ENCODE measurements around the gene CFAP91. TPM values are rescaled to one million over a fixed set of nuclear protein-coding genes. Genes with fewer than 3 reads are reported as not detected.

The CFAP91 gene
- total RNA-seq, 2 donors from 2014 or later, result 5.1 to 9.8 TPM

DNA sequence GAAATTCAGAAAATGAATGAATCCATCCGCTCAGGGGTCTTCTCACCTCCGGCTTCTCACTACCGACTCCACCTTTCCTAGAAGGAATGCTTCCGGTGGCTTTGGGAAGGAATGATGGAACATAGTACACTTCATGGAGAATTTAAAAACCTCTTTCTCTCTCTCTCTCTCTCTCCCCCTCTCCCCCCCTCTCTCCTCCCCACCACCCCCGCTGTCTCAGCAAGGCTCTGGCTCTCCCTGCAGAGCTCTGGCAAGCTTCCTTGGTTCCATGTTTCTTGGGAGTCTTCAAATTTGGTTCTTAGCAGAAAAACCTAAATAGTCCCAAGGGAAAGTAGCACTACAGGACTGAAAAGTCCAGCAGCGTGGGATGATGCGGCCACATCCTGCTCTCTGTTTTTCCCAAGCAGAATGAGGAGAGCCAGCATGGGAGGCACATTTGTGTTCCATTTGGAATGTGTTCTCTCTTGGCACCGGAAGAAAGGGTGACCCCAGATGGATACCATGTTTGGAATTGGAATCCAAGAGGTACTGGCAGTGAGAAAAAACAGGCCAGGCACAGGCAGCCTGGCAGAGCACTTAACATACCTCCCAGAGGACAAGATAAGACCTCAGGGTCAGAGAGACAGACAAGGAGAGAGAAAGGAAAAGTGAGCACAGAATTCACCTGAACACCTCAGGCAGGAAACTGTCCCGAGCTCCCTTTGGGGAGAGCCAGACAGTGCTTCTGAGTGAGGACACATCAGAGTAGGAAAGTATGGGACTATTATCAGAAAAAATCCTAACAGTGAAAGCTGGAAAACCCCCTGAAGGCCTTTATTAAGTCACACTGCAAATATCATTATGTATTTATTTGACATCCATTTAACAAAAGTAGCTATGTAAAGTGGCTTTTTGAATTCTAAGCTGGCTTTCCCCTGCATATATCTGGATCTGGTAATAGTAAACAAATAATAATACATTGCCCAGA lies 42.1 kb upstream of the CFAP91 start, which contains the start of gene POPDC2:
Gene POPDC2 (minus strand): TSS at position 116 of the 967 bp plus-strand sequence. CDS start 166 bp downstream, outside the sequence.
- Mint-ChIP-seq H3K9me3 (no peaks in the 10 kb centered on the region), H3K4me3 (no peak within 1 kb of the TSS), H3K27me3 (ENCODE audit: insufficient read depth) (no peaks in the 10 kb centered on the region), H3K27ac (no peak within 1 kb of the TSS), H3K4me1 (peaks cover 5% of the 10 kb centered on the region), H3K36me3 (ENCODE audit: low read depth) (no peaks in the 10 kb centered on the region)
- Histone ChIP-seq H3K9ac (ENCODE audit: extremely low read depth, low read length, poor library complexity, severe bottlenecking) (no peak within 1 kb of the TSS), H3K9me3 (ENCODE audit: control insufficient read depth, low read length) (no peaks in the 10 kb centered on the region), H3K36me3 (ENCODE audit: control insufficient read depth, insufficient read depth, low read length) (no peaks in the 10 kb centered on the region), H3K4me1 (ENCODE audit: control insufficient read depth, insufficient read depth, low read length) (no peaks in the 10 kb centered on the region), H3K4me3 (ENCODE audit: low read length) (no peak within 1 kb of the TSS), H3K27me3 (ENCODE audit: control insufficient read depth, insufficient read depth, low read length, poor library complexity, severe bottlenecking) (no peaks in the 10 kb centered on the region), H3K27ac (ENCODE audit: low read depth, low read length) (no peak within 1 kb of the TSS)
- TF ChIP-seq CTCF (conservative IDR thresholded peaks at IDR 0.05), result no peak
- 89 to 93% methylated on average over 7 to 8 of the region's 9 CpGs for WGBS, 2 experiments (ENCODE audit: insufficient coverage in 1 of 2, insufficient read length in 1 of 2)
- no peak for DNase-seq

GRCh38 chr3:119662604-119663373 lies 40.0 kb upstream of the CFAP91 start:
- Histone ChIP-seq H3K9me3 (ENCODE audit: control insufficient read depth, low read length) (no peaks in the 10 kb centered on the region), H3K36me3 (ENCODE audit: control insufficient read depth, insufficient read depth, low read length) (peaks cover 8% of the 10 kb centered on the region), H3K27me3 (ENCODE audit: control insufficient read depth, insufficient read depth, low read length, poor library complexity, severe bottlenecking) (no peaks in the 10 kb centered on the region), H3K4me1 (ENCODE audit: control insufficient read depth, insufficient read depth, low read length) (no peaks in the 10 kb centered on the region), H3K4me3 (ENCODE audit: low read length) (no peak overlapping the region), H3K27ac (ENCODE audit: low read depth, low read length) (no peak overlapping the region), H3K9ac (ENCODE audit: extremely low read depth, low read length, poor library complexity, severe bottlenecking) (no peak overlapping the region)
- no peaks in the 10 kb centered on the region for H3K27me3 Mint-ChIP-seq (ENCODE audit: insufficient read depth)
- no peaks in the 10 kb centered on the region for H3K36me3 Mint-ChIP-seq (ENCODE audit: low read depth)
- H3K27ac Mint-ChIP-seq, result no peak overlapping the region
- H3K4me1 Mint-ChIP-seq, result peaks cover 5% of the 10 kb centered on the region
- H3K4me3 Mint-ChIP-seq, result no peak overlapping the region
- no peak for DNase-seq
- TF ChIP-seq CTCF (conservative IDR thresholded peaks at IDR 0.05), result peak; percentile 33
- no peaks in the 10 kb centered on the region for H3K9me3 Mint-ChIP-seq
- 60% methylated on average over 1 of the region's 1 CpG; no CpG with 5 or more reads in 1 of the 2 experiments for WGBS, 2 experiments (ENCODE audit: insufficient coverage in 1 of 2, insufficient read length in 1 of 2)

GRCh38 chr3:119663885-119664284 lies 38.9 kb upstream of the CFAP91 start:
- Histone ChIP-seq H3K36me3 (ENCODE audit: control insufficient read depth, insufficient read depth, low read length) (peaks cover 16% of the 10 kb centered on the region), H3K27me3 (ENCODE audit: control insufficient read depth, insufficient read depth, low read length, poor library complexity, severe bottlenecking) (no peaks in the 10 kb centered on the region), H3K9me3 (ENCODE audit: control insufficient read depth, low read length) (no peaks in the 10 kb centered on the region), H3K4me1 (ENCODE audit: control insufficient read depth, insufficient read depth, low read length) (no peaks in the 10 kb centered on the region), H3K4me3 (ENCODE audit: low read length) (no peak overlapping the region), H3K9ac (ENCODE audit: extremely low read depth, low read length, poor library complexity, severe bottlenecking) (no peak overlapping the region), H3K27ac (ENCODE audit: low read depth, low read length) (no peak overlapping the region)
- Mint-ChIP-seq H3K4me3 (no peak overlapping the region), H3K4me1 (peaks cover 5% of the 10 kb centered on the region), H3K27me3 (ENCODE audit: insufficient read depth) (no peaks in the 10 kb centered on the region), H3K27ac (no peak overlapping the region), H3K9me3 (no peaks in the 10 kb centered on the region), H3K36me3 (ENCODE audit: low read depth) (no peaks in the 10 kb centered on the region)
- no peak for TF ChIP-seq CTCF (conservative IDR thresholded peaks at IDR 0.05)
- DNase-seq, result no peak
- 96% methylated on average over 2 of the region's 2 CpGs; no CpG with 5 or more reads in 1 of the 2 experiments for WGBS, 2 experiments (ENCODE audit: insufficient coverage in 1 of 2, insufficient read length in 1 of 2)

All from endodermal cell (in vitro differentiated cells).